HepG2 (cell line): Measurements from ENCODE around the gene ANKRD42. TPM values are rescaled to one million over a fixed set of nuclear protein-coding genes. Genes with fewer than 3 reads are reported as not detected.

Experiments
- ARNT2 ChIP-seq: sonication (generic); formaldehyde crosslinking; IDR thresholded peaks from 2 replicates; pipeline ENCODE4 v1.8.0; 2022; ENCODE audit warnings: mild to moderate bottlenecking, low read depth, missing genetic modification reagents, moderate library complexity
- FOXJ3 ChIP-seq: sonication (generic); formaldehyde crosslinking; IDR thresholded peaks from 2 replicates; pipeline ENCODE4 v1.4.0; 2020; ENCODE audit warnings: missing genetic modification reagents, mild to moderate bottlenecking, borderline replicate concordance
- GFI1 ChIP-seq: sonication (generic); formaldehyde crosslinking; IDR thresholded peaks from 2 replicates; pipeline ENCODE4 v1.5.0; 2020; ENCODE audit warnings: missing genetic modification reagents, mild to moderate bottlenecking, borderline replicate concordance
- HCFC1 ChIP-seq: fragments of 150-350 bp; IDR thresholded peaks from 2 replicates; pipeline ENCODE4 v1.6.1; 2014; ENCODE audit warnings: low read depth, low read length
- HMGXB3 ChIP-seq: sonication (generic); formaldehyde crosslinking; IDR thresholded peaks from 2 replicates; pipeline ENCODE4 v1.4.0; 2020; ENCODE audit warnings: missing genetic modification reagents, borderline replicate concordance
- MED8 ChIP-seq: sonication (generic); formaldehyde crosslinking; IDR thresholded peaks from 2 replicates; pipeline ENCODE4 v1.8.1; 2023; ENCODE audit warnings: mild to moderate bottlenecking, missing genetic modification reagents; ENCODE audit not compliant: insufficient replicate concordance
- MIXL1 ChIP-seq: IDR thresholded peaks from 2 replicates; pipeline ENCODE4 v1.6.1; 2016
- NR2F2 ChIP-seq: IDR thresholded peaks from 2 replicates; pipeline ENCODE4 v1.6.1; 2012; ENCODE audit warnings: low read depth, inconsistent platforms, borderline replicate concordance
- RXRB ChIP-seq: IDR thresholded peaks from 2 replicates; pipeline ENCODE4 v1.6.1; 2016; ENCODE audit warnings: borderline replicate concordance, missing genetic modification reagents, missing compliant biosample characterization
- SMAD3 ChIP-seq: sonication (generic); formaldehyde crosslinking; IDR thresholded peaks from 2 replicates; pipeline ENCODE4 v1.4.0; 2020; ENCODE audit warnings: missing genetic modification reagents
- SMC3 ChIP-seq: IDR thresholded peaks from 2 replicates; pipeline ENCODE4 v1.6.1; 2011; ENCODE audit warnings: low read length, improper control_type of control experiment
- ZEB1 ChIP-seq: IDR thresholded peaks from 2 replicates; pipeline ENCODE4 v1.6.1; 2012; ENCODE audit warnings: mild to moderate bottlenecking, low read depth, inconsistent platforms; ENCODE audit not compliant: insufficient replicate concordance
- ZNF225 ChIP-seq: sonication (generic); formaldehyde crosslinking; IDR thresholded peaks from 2 replicates; pipeline ENCODE4 v1.4.0; 2020; ENCODE audit warnings: mild to moderate bottlenecking, missing genetic modification reagents
- ZNF569 ChIP-seq: sonication (generic); formaldehyde crosslinking; IDR thresholded peaks from 2 replicates; pipeline ENCODE4 v1.5.0; 2020; ENCODE audit warnings: mild to moderate bottlenecking, missing genetic modification reagents, moderate library complexity, borderline replicate concordance
- ZNF709 ChIP-seq: sonication (generic); formaldehyde crosslinking; IDR thresholded peaks from 2 replicates; pipeline ENCODE4 v1.5.0; 2020; ENCODE audit warnings: mild to moderate bottlenecking, missing genetic modification reagents
- polyA plus RNA-seq, 8 experiments: library from polyadenylated mRNA; depleted of rRNA in 3 of 8; stranded (reverse) in 7 of 8; unstranded in 1 of 8; fragments of >200 nt; fragmentation: Illumina TruSeq in 4 of 8; extraction: Trizol in 4 of 8; gene quantifications; 2 replicates each; pipeline versions ENCODE4 v1.2.1 to v1.2.3, GENCODE V29; 2011 to 2016; ENCODE audit warnings: low read depth in 4 of 8, missing spikeins in 1 of 8, mixed read lengths in 1 of 8; ENCODE audit not compliant: insufficient read depth in 1 of 8
- total RNA-seq, 5 experiments: library from RNA; depleted of rRNA; stranded (reverse); fragments of >200 nt; fragmentation: Illumina TruSeq; extraction: Trizol; gene quantifications; 2 replicates each; pipeline ENCODE4 v1.2.3, GENCODE V29; 2016; ENCODE audit warnings: low read depth in 1 of 5
- TF ChIP-seq, protein P1 (sequence below): sonication (generic); formaldehyde crosslinking; IDR thresholded peaks from 2 replicates; pipeline ENCODE4 v1.5.1; 2020; ENCODE audit warnings: missing genetic modification reagents, mild to moderate bottlenecking, borderline replicate concordance
- TF ChIP-seq, protein P2 (sequence below): IDR thresholded peaks from 2 replicates; pipeline ENCODE4 v1.6.1; 2016; ENCODE audit warnings: low read depth, control low read depth
- TF ChIP-seq, protein P3 (sequence below): sonication (generic); formaldehyde crosslinking; IDR thresholded peaks from 2 replicates; pipeline ENCODE4 v1.4.0; 2020; ENCODE audit warnings: missing genetic modification reagents, borderline replicate concordance

The ANKRD42 gene
- total and polyA plus RNA-seq, 2 of the 13 experiments (the other 11 are each of a cell fraction or from before 2014, with no cell fraction given): 2.2 to 3.7 TPM

DNA sequence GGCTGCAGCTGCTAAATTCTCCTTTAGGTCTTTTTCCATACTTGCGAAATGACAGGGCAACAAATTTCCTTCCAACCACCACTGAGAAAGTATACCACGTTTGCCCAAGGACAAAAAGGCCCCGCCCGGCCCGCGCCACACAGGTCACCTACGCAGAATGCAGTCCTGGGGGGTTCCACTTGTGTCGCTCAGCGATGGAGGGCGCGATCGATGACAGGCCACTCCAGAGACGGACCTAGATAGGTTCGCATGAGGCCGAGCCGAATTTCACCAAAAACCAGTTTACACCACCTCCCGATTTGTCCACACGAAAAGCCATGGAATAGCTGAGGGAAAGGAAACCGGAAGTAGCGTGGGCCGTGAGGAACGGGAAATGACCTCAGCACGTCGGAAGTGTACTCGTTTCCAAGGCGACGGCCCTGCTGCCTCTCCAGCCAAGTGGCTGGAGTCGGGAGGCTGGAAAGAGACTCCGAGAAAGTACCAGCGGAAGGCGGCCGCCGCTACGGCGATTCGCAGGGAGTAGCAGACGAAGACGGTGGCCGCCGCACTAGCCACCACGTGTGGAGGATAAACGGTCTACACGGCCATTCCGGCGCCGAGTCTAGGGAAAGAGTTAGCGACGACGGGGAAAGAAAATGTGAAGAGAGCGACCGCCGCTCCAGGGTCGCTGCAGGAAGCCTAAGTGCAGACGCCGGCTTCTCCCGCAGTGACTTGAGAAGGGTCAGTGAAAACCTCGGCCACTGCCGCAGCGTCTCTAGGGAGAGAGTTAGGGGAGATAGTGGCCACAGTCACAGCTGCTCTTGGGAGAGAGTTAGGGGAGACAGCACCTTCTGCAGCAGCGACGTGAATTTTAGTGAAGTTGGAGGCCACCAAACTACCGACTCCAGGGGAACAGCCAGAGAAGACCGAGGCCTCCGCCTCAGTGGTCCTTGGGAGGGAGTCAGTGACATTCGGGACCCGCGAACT lies at the start of gene ANKRD42 (continued):
- TF ChIP-seq MED8 (CRISPR knock-in tag) (peak; percentile 53), ZEB1 (no peak), SMC3 (no peak), FOXJ3 (CRISPR knock-in tag) (peak; percentile 84), ZNF225 (no peak), GFI1 (CRISPR knock-in tag) (no peak), ARNT2 (CRISPR knock-in tag) (no peak), SMAD3 (CRISPR knock-in tag) (no peak), ZNF569 (CRISPR knock-in tag) (no peak), RXRB (peak; percentile 38; the same call in 1 of the 2 replicates), HMGXB3 (CRISPR knock-in tag) (peak; percentile 66; the same call in 1 of the 2 replicates), NR2F2 (peak; percentile 32; the same call in 1 of the 2 replicates), ZNF709 (CRISPR knock-in tag) (peak; percentile 77), HCFC1 (peak; percentile 58; the same call in 1 of the 2 replicates), MIXL1 (CRISPR knock-in tag) (no peak; the same call in 1 of the 2 replicates)
- TF ChIP-seq, protein P1, sequence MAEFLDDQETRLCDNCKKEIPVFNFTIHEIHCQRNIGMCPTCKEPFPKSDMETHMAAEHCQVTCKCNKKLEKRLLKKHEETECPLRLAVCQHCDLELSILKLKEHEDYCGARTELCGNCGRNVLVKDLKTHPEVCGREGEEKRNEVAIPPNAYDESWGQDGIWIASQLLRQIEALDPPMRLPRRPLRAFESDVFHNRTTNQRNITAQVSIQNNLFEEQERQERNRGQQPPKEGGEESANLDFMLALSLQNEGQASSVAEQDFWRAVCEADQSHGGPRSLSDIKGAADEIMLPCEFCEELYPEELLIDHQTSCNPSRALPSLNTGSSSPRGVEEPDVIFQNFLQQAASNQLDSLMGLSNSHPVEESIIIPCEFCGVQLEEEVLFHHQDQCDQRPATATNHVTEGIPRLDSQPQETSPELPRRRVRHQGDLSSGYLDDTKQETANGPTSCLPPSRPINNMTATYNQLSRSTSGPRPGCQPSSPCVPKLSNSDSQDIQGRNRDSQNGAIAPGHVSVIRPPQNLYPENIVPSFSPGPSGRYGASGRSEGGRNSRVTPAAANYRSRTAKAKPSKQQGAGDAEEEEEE: no peak
- TF ChIP-seq, protein P2, sequence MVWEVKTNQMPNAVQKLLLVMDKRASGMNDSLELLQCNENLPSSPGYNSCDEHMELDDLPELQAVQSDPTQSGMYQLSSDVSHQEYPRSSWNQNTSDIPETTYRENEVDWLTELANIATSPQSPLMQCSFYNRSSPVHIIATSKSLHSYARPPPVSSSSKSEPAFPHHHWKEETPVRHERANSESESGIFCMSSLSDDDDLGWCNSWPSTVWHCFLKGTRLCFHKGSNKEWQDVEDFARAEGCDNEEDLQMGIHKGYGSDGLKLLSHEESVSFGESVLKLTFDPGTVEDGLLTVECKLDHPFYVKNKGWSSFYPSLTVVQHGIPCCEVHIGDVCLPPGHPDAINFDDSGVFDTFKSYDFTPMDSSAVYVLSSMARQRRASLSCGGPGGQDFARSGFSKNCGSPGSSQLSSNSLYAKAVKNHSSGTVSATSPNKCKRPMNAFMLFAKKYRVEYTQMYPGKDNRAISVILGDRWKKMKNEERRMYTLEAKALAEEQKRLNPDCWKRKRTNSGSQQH (CRISPR knock-in tag): peak; percentile 95
- TF ChIP-seq, protein P3, sequence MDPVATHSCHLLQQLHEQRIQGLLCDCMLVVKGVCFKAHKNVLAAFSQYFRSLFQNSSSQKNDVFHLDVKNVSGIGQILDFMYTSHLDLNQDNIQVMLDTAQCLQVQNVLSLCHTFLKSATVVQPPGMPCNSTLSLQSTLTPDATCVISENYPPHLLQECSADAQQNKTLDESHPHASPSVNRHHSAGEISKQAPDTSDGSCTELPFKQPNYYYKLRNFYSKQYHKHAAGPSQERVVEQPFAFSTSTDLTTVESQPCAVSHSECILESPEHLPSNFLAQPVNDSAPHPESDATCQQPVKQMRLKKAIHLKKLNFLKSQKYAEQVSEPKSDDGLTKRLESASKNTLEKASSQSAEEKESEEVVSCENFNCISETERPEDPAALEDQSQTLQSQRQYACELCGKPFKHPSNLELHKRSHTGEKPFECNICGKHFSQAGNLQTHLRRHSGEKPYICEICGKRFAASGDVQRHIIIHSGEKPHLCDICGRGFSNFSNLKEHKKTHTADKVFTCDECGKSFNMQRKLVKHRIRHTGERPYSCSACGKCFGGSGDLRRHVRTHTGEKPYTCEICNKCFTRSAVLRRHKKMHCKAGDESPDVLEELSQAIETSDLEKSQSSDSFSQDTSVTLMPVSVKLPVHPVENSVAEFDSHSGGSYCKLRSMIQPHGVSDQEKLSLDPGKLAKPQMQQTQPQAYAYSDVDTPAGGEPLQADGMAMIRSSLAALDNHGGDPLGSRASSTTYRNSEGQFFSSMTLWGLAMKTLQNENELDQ: no peak
